GM19397 (cell line): Measurements from ENCODE around the gene SOX2.

Source experiments
- ATAC-seq: cut with Tn5 transposase; IDR thresholded peaks from one replicate; pipeline ENCODE4 v1.9.1; 2021; ENCODE audit warnings: mild to moderate bottlenecking, moderate library complexity; ENCODE audit not compliant: unreplicated experiment

SOX2 gene

GRCh38 chr3:181704421-181705085 lies 7.2 kb upstream of the SOX2 start:
- no peak for ATAC-seq

- no peak for ATAC-seq
Measured at GRCh38 chr3:181705086-181705480, 6.6 kb upstream of the SOX2 start.

- ATAC-seq: no peak
Measured at GRCh38 chr3:181707980-181708379, 3.7 kb upstream of the SOX2 start.

- ATAC-seq: peak; percentile 66
Measured at GRCh38 chr3:181709537-181710279, 2.0 kb upstream of the SOX2 start.

- ATAC-seq: no peak
Measured at GRCh38 chr3:181710345-181711291, 1.1 kb upstream of the SOX2 start.

- no peak for ATAC-seq
Measured at GRCh38 chr3:181712226-181712552, 464 bp downstream of the SOX2 start.

- no peak for ATAC-seq
Measured at GRCh38 chr3:181712553-181713279, 991 bp downstream of the SOX2 start.

GRCh38 chr3:181713280-181713647 lies 1.5 kb downstream of the SOX2 start:
- ATAC-seq: no peak

- no peak for ATAC-seq
Measured at GRCh38 chr3:181713676-181714612, 2.2 kb downstream of the SOX2 start.

- ATAC-seq: no peak
Measured at GRCh38 chr3:181715571-181716340, 4.0 kb downstream of the SOX2 start.

GRCh38 chr3:181716966-181717365 lies 5.2 kb downstream of the SOX2 start:
- ATAC-seq: no peak

GRCh38 chr3:181717549-181718171 lies 5.9 kb downstream of the SOX2 start:
- ATAC-seq: no peak

- no peak for ATAC-seq
Measured at GRCh38 chr3:181718369-181718768, 6.6 kb downstream of the SOX2 start.

- no peak for ATAC-seq
Measured at GRCh38 chr3:181718987-181719911, 7.5 kb downstream of the SOX2 start.

GRCh38 chr3:181719991-181720680 lies 8.4 kb downstream of the SOX2 start:
- ATAC-seq: no peak

- ATAC-seq: no peak
Measured at GRCh38 chr3:181721046-181721875, 9.5 kb downstream of the SOX2 start.
